GM18499 (cell line): ENCODE results near the gene TNFRSF18.
A peak's percentile ranks its signal among the peaks of the same experiment; 100 is the strongest.

Source experiments
- ATAC-seq: cut with Tn5 transposase; IDR thresholded peaks from one replicate; pipeline ENCODE4 v1.9.1; 2021; ENCODE audit warnings: moderate number of reproducible peaks; ENCODE audit not compliant: insufficient read depth, unreplicated experiment

Gene TNFRSF18

GRCh38 chr1:1241588-1242219, 35.3 kb upstream of the TNFRSF18 start:
- no peak for ATAC-seq

GRCh38 chr1:1240822-1241587, 34.6 kb upstream of the TNFRSF18 start:
- ATAC-seq: no peak

GRCh38 chr1:1240348-1240732, 33.9 kb upstream of the TNFRSF18 start:
- ATAC-seq: no peak

GRCh38 chr1:1239614-1240347, 33.4 kb upstream of the TNFRSF18 start:
- no peak for ATAC-seq

- ATAC-seq: no peak
These were observed 32.8 kb upstream of the TNFRSF18 start for GRCh38 chr1:1239227-1239613.

- no peak for ATAC-seq
These were observed 32.3 kb upstream of the TNFRSF18 start for GRCh38 chr1:1238702-1239178.

- ATAC-seq: no peak
These were observed 31.7 kb upstream of the TNFRSF18 start for GRCh38 chr1:1237874-1238701.

GRCh38 chr1:1236945-1237873, 30.8 kb upstream of the TNFRSF18 start:
- no peak for ATAC-seq

- ATAC-seq: no peak
These were observed 29.9 kb upstream of the TNFRSF18 start for GRCh38 chr1:1236176-1236763.

- ATAC-seq: no peak
These were observed 28.8 kb upstream of the TNFRSF18 start for GRCh38 chr1:1235016-1235744.

GRCh38 chr1:1234180-1234808, 27.9 kb upstream of the TNFRSF18 start:
- ATAC-seq: no peak

- ATAC-seq: no peak
These were observed 27.1 kb upstream of the TNFRSF18 start for GRCh38 chr1:1233567-1233892.

GRCh38 chr1:1232796-1233566, 26.6 kb upstream of the TNFRSF18 start:
- ATAC-seq: no peak

GRCh38 chr1:1232208-1232795, 25.9 kb upstream of the TNFRSF18 start, which contains the start of gene B3GALT6:
Gene B3GALT6, plus strand, starts transcription at chr1:1232237. Its CDS starts 42 bp downstream, at chr1:1232279.
- no peak for ATAC-seq

- ATAC-seq: peak; percentile 63
These were observed 25.2 kb upstream of the TNFRSF18 start, which contains the start of gene SDF4 for GRCh38 chr1:1231400-1232207. Gene SDF4, minus strand, starts transcription at chr1:1232001. Its CDS starts 3,229 bp downstream, at chr1:1228772.
